Left kidney (tissue), 8 donors: ENCODE measurements around the gene PFKFB2. TPM values are rescaled to one million over a fixed set of nuclear protein-coding genes. Genes with fewer than 3 reads are reported as not detected.

Experiments
- DNase-seq: peaks from one replicate; pipeline ENCODE4 v3.0.0-alpha.2; 2013
- long read RNA-seq, 8 donors: transcript quantifications; one replicate each; lab custom pipeline, GENCODE V29; 2026
- polyA plus RNA-seq: library from polyadenylated mRNA; unstranded; fragments of 120-200 nt; gene quantifications from one replicate; pipeline ENCODE4 v1.2.1, GENCODE V29; 2013; ENCODE audit not compliant: insufficient read length

Gene PFKFB2
- 27.3 TPM for polyA plus RNA-seq
- long read RNA-seq, donor 1, full-length matches to known transcripts, result 1 of 7 reads
- long read RNA-seq, donor 1, partial matches to known transcripts, result 6 of 7 reads
- long read RNA-seq, donor 1, other reads (novel, unspliced or antisense), result 0 of 7 reads
- long read RNA-seq, donor 2, result 0 reads
- long read RNA-seq, donor 3, full-length matches to known transcripts, result 1 of 1 reads
- long read RNA-seq, donor 3, partial matches to known transcripts, result 0 of 1 reads
- long read RNA-seq, donor 3, other reads (novel, unspliced or antisense), result 0 of 1 reads
- long read RNA-seq, donor 4, result 0 reads
- long read RNA-seq, donor 5, full-length matches to known transcripts, result 3 of 3 reads
- long read RNA-seq, donor 5, partial matches to known transcripts, result 0 of 3 reads
- long read RNA-seq, donor 5, other reads (novel, unspliced or antisense), result 0 of 3 reads
- long read RNA-seq, donor 6, result 0 reads
- long read RNA-seq, donor 7, full-length matches to known transcripts, result 2 of 2 reads
- long read RNA-seq, donor 7, partial matches to known transcripts, result 0 of 2 reads
- long read RNA-seq, donor 7, other reads (novel, unspliced or antisense), result 0 of 2 reads
- long read RNA-seq, donor 8, partial matches to known transcripts, result 5 of 6 reads
- long read RNA-seq, donor 8, other reads (novel, unspliced or antisense), result 0 of 6 reads

DNA sequence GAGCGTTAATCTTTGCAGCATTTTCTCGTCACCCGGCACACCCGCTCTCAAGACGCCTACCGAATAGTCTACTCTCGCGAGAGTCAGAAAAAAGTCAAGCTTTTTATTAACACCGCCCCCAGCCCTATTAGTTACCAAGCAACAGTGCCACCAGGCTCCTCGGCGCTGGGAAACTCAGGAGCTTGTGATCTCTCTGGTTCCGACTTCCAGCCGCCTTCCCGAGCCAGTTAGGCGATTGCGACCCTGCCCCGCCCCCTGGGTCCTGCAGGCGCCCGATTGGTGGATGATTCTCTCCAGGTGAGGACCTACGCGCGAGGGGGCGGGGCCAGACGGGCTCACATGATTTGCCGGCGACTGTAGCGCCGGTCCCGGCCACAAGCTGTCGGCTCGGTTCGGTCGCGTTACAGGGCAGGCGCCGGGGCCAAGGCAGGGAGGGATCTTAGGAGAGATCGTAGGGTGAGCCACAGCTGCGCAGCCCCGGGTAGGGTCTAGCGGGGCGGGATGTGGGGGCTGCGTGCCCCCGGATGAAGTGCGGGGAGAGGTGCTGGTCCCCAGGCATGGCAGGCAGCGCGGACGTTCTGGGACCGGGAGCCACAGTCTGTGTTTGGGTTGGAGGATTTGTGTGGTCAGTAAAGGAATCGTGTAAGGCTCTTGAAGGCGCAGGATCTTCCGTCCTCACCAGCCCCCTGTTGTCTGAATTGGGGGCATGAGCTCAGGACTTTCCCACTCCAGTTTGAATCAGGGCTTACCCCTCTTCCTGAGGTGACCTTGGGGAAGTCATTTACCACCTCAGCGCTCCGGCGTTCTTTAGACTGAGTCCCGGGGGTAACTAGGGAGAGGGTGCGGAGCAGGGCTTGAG is at the start of gene PFKFB2:
PFKFB2 (plus strand) TSS at position 365 of the 859 bp plus-strand sequence. CDS start 1,443 bp downstream, outside the sequence.
- DNase-seq, result peak; percentile 97

DNA sequence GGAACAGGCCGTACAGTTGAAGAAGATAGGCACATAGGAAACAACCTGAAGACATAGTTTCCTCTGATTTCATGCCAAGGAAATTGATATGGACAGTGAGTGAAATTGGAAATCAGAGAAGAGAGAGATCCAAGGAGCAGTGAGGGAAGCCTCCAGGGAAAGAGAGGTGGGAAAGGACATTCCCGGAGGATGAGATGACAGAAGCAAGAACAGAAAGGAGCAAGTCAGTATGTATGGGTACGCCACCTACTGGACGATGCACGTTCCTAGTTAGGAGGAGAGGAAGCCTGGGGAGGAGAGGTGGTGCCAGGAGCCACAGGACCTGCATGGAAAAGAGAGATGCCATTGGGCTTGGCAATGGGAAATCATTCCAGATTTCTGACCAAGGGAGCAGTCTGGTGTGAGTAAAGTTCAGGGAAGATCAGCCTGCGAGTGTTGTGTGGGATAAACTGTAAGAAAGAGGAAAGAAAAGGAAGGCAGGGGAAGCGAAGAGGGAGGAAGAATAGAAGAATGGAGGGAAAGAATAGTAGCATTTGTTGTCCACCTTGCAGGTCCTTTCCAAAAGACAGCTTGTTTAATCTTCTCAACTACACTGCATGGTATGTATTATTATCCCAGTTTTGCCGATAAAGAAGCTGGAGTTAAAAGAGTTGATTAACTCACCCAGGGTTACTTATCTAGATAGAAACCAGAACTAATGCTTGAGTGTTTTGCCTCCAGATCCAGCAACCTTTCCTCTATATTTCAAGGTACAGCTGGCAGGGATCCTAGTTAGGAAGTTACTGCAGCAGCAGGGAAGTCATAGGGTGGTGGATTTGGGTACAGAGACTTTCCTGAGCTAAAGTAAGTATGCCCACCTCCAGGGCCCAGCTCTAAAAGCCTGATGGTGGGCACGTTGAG is 47.9 kb upstream of the PFKFB2 start:
- DNase-seq, result no peak

DNA sequence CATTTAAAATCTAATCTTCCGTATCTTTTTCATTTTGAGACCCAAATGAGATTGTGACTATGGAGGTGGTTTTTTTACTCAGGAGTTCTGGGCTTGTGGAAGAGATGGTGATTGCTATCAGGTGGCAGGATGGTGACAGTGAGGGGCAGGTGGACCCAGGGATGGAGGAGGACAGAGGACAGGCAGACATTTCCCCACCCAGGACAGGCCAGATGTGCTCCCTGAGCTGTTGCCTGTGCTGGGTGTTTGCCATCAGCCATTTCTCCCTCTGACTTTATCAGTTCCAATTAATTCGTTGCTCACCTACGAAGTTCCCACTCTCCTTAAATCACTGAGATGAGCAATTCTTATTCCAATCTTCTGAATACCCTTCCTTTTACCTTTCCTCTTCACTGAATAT is 47.0 kb upstream of the PFKFB2 start:
- no peak for DNase-seq

DNA sequence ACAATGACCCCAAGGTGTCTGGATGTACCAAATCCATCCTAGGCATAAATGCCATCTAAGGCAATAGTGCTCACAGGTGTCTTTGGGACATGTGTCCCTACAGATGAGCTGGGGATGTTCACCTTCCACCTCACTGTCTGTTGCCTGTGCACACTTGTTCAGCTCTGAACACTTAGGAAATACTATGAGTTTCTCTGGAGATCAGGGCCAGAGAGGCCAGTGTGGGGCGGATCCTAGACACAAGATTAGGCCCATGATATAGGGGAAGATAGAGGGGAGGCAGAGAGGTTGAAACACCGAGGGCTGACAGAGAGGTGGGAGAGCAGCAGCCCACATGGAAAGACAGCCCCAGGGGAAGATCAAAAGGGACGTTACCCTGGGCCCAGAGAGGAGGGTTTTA is 46.2 kb upstream of the PFKFB2 start:
- DNase-seq, result no peak

DNA sequence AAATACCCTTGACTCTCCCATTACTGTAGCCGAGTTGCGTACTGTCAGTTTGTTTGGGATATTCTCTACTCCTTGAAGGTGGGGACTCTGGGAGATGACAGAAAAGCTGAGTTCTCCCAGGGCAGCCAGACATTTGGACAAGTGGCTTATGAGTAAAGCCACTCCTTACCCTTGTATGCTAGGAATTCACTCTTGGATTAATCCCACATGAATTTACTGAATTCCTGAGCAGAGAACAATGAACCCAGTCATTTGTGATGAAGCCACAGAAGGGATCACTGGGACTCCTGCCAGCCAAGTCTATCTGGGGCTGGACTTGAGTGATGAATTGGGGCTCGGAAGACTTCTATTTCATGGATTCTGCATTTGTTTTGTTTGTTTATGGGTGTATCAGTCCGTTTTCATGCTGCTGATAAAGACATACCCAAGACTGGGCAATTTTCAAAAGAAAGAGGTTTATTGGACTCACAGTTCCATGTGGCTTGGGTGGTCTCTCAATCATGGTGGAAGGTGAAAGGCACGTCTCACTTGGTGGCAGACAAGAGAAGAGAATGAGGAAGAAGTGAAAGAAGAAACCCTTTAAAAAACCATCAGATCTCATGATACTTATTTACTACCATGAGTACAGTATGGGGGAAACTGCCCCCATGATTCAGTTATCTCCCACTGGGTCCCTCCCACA is 45.6 kb upstream of the PFKFB2 start:
- no peak for DNase-seq

DNA sequence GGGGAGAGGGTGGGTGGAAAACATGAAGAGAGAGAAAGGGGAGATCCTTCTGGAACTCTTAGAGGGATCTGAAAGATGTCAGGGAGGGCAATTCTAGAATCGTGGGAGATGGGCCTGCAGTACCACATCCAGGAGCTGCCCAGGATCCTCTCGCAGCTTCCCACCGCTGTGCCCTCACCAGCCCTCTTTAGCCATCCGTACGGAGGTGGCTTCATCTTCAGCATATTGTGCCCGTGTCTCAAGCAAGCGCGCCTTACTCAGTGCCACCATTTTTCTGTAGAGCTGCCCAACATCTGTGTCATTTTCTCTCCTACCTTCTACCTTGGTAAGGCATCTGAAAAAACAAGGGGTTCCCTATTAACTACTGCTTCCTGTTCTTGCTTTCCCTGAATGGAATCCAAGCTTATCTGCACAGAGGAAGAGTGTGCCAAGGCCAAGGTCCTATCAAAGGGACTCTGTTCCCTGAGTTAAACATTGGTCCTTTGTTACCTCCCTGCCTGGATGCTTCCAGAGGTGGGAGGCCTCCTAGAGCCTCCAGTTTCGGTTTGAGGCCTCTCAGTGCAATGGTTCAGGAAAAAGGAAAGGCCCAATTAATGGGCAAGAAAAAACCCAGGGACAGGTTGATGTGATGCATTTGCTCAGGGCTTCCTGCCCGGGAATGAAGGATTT is 43.8 kb upstream of the PFKFB2 start:
- no peak for DNase-seq

DNA sequence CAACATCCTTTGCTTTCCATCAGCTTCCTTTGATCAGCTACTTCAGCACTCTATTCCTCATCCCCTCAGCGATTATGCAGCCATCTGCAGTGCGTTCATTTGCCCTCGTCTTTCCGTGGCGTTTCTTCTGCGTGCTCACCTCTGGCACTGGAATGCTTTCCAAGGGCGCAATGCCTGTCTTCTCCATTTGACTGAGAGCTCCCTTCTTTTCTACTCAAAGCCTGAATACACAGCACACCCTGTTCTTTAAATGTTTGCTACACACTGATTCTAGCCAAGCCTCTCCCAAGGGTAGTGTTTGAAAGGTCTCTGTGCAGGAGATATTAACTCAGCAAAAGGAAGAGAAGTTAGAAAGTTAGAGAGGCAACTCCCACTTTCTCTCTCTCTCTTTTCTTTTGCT is 43.1 kb upstream of the PFKFB2 start:
- no peak for DNase-seq

DNA sequence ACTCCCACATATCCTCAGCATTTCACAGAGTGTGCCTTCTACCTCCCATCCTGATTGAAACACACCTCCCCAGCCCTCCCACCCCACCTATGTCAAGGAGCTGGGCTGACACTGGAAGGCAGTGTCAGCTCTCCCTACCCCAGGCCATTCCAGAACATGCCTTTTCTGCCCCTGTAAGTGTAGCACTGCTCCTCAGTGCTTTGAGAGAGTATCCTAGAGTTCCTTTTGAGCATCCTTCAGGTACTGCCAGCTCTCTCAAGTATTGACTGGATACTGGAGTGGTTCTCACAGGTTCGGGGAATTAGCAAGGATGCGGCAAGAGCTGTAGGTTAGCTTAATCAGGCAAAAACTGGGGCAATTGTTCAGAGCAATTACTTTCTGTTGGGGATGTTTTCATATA is 42.3 kb upstream of the PFKFB2 start:
- DNase-seq, result no peak

DNA sequence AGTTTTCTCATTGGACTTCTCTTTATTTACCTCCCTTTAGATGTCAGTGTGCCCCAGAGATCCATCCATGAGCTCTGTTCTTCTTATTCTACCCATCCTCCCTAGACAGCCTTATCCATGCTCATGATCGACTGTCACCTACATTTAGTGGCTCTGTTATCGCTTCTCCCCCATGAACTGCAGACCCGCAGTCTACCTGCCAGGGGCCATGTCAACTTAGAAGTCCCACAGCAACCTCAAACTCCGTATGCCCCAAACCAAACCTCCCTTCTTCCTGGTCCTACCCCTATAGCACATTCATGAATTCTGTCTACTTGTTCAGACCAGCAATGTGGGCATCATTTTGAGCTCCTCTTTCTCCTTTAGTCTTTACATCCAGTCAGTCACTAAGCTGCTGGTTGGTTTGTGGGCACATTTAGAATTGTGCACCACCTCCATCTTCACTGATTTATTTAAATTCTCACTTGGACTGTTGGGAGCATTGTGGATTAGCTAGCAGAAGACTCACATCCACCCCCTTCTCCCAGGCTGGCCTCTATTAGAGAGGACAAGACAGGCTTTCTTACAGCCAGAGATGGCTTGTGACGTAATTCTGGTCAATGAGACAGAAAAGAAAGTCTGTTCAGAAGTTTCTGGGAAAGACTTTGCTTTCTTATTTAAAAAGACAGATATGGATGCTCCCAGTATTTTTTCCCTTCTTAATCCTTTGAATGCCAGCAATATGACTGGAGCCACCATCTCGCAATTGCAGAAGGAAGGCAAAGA is 39.6 kb upstream of the PFKFB2 start:
- DNase-seq, result no peak

DNA sequence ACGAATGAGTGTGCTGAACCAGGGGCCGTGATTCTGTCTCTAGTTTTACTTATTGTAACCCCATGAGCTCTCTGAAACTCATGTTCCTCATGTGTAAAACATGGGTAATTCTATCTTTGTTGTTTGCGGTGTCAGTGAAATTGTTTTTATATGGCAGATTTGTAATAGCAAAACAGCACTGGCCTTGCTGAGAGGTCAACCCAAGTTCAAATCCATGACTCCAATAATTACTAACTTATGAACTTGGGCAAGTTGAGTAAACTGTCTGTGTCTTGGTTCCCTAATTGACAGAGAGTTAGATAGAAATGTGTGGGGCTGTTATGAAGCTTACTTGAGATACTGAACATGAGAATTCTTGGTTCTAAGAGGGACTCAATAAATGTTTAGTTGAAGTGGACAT is 38.3 kb upstream of the PFKFB2 start:
- no peak for DNase-seq

DNA sequence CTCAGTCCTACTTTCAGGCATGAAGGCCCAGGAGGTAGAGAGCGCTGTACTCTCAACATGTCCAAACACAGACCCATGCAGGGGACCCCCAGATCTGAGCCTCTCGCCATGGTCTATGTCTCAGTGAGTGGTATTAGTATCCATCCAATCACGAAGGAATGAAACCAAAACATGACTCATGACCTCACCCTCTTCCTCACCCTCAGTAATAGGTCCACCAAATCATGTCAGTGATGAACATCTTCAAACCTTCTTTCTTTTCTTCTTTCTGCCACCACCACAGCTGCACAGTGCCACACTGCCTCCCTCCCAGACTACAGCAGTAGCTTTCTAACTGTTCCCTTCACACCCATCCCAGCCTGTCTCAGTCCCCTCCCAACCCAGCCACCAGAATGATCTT is 37.3 kb upstream of the PFKFB2 start:
- DNase-seq, result no peak

DNA sequence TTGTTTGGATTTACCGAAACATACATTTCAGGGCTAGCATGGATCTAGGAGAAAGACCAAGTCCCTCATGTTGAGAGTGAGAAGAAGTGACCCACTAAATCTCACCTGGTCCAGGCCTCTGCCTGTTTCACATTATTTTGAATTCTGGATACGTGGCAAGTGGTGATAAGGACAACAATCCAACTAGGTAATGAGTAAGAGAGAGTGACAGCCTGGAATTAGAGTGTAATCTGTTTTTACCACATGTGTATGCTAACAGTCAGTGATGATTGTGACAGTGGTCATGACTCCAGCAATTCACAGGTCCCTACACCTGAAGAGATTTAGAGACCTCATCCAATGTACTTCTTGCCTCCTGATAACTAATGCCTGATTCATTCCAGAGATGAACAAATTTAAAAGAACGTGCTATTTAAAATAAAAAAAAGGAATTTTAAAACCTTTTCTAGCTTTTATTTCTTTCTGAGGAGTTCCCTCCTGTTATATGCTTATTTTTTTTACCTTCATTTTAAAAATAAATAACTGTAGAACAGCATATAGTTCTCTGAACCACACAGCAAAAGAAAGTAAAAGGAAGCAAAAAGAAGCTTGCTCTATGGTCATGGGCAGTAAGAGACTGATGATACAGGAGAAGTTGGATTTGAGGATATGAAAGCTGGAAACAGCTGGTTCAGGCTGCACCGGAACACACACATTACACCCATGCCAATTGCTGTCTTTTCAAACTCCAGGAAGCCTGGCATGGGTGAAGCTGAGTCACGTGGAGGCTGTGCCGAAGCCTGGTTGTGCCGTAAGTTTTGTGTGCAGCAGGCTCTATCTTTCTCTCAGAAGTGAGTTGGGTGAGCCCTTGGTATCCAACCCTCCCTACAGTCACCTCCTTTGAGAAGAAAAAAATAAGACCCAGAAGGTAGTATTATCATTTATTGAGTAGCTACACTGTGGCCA is 35.2 kb upstream of the PFKFB2 start:
- DNase-seq, result no peak

DNA sequence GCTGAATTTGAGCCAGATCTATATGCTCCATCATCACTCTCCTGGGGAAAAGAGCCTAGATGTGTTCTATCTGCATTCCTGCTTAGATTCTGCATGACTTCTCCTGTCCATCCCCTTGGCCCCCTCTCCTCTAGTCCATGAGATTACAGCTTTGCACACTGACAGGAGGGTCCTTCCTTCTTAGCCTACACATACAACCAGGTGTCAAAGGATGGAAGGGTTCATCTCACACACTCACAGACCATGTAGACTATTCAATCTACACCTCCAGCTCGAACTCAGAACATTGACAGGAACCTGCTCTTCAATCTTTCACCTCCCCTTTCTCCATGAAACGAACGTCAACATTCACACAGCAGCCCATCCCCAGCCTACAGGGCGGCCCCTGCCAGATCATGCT is 34.4 kb upstream of the PFKFB2 start:
- no peak for DNase-seq

DNA sequence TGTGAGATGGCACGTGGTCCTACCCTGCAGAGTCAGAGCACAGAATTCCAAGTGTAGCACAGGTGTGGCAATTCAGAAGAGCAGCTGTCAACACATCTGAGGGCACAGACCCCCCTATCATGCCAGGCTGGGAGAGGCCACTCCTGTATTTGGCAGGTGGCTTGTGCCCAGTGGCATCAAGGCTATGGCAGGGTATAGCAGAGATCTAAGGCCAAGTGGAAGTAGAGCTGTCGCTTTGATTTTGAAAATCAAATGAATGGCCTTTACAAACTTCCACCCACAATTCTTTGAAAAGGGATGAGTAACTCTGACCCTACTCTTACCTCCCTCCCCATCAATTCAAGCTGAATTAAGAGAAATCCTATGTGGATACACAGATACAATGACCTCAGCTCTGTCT is 33.9 kb upstream of the PFKFB2 start:
- DNase-seq, result no peak

DNA sequence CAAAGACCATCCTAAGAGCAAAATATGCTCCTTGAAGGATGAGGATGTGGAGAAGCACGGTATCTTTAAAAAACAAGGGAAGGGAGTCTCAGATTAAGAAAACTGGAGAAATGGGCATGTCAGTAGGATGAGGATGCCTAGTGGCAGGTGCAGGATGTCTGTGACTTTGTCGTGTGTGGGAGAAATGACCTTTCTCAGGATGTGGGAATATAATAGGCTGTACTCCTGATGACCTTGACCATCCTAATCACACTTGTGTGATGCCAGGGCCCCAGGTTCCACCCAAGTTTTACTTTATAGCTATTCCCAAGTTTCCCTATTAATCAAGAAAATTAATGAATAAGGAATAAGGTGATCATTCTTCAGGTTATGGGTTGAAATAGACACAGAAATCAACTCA is 33.4 kb upstream of the PFKFB2 start:
- DNase-seq, result no peak

DNA sequence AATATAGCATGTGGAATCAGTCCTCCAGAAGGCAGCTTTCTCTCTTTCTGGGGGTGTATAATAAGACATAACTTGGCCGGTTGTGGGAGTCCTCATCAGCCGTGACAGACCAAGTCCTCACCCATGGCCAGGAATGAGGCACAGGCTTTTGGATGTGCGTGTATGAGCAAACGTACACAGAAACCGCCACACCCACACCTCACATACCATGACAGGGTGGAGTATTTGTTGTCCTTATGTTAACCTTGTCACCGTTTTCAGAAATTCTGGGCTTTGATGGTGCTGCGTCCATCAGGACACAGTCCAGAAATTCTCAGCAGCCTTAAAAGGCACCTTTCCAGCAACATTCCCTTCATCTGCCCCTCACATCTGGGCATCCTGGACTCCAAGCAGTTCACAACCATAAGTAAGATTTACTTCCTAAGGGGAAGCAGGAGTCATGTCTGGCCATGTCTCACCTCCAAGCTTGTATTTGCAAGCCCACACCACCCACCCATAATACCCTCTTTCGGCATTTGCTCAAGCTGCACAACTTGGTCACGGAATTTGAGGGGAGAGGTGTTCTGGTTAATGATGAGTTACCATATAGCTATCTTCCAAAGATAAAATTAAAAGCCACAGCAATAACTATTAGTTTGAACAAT is 32.9 kb upstream of the PFKFB2 start:
- no peak for DNase-seq

DNA sequence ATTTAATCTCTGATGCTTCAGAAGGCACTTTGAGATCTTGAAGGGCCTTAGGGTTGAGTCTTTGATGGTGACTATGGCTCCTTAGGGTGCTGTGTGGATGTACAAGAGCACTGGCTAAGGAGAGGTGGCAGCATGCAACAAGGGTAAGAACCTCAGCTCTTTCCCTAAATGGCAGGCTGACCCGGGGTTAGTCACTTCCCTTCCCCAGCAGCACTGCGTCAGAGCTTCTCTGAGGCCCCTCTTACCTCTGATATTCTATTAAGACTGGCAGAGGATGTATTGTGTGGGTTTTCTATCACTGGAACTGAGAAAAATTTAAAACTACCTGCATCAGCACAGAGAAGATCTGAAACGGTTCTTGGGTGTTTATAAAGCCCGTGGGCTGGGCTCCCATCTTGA is 32.4 kb upstream of the PFKFB2 start:
- no peak for DNase-seq
